NT2/D1 (cell line): ENCODE measurements around the gene GLP2R.

ENCODE experiments used
- DNase-seq: peaks from one replicate; pipeline ENCODE4 v3.0.0-alpha.2; 2011; ENCODE audit warnings: low read depth, low spot score
- H3K27me3 ChIP-seq: 2 replicates; pipeline ENCODE4 v1.6.0; 2011; ENCODE audit warnings: mild to moderate bottlenecking; ENCODE audit not compliant: insufficient read length, insufficient read depth
- H3K36me3 ChIP-seq: 2 replicates; pipeline ENCODE4 v1.6.1; 2011; ENCODE audit warnings: mild to moderate bottlenecking, low read length, mixed read lengths; ENCODE audit not compliant: insufficient read depth, insufficient read length
- H3K4me1 ChIP-seq: 2 replicates; pipeline ENCODE4 v1.5.1; 2011; ENCODE audit not compliant: insufficient read depth, insufficient read length
- H3K4me3 ChIP-seq: 2 replicates; pipeline ENCODE4 v1.5.1; 2011; ENCODE audit warnings: low read depth; ENCODE audit not compliant: insufficient read length
- H3K9ac ChIP-seq: 2 replicates; pipeline ENCODE4 v1.6.0; 2011; ENCODE audit warnings: low read depth; ENCODE audit not compliant: insufficient read length
- H3K9me3 ChIP-seq: 2 replicates; pipeline ENCODE4 v1.5.1; 2011; ENCODE audit warnings: mild to moderate bottlenecking, low read length; ENCODE audit not compliant: insufficient read depth
- SUZ12 ChIP-seq: IDR thresholded peaks from 2 replicates; pipeline ENCODE4 v1.6.1; 2011; ENCODE audit not compliant: insufficient read length, insufficient read depth; ENCODE audit errors: extremely low read depth
- YY1 ChIP-seq: IDR thresholded peaks from 2 replicates; pipeline ENCODE4 v1.6.1; 2011; ENCODE audit not compliant: insufficient read length, insufficient read depth
- ZNF274 ChIP-seq: IDR thresholded peaks from 2 replicates; pipeline ENCODE4 v1.6.1; 2011; ENCODE audit warnings: mild to moderate bottlenecking, low read depth, low read length

GLP2R gene

GRCh38 chr17:9814337-9814945 is 11.3 kb upstream of the GLP2R start:
- no peak overlapping the region for H3K4me3 ChIP-seq
- H3K27me3 ChIP-seq: no peaks in the 10 kb centered on the region
- no peaks in the 10 kb centered on the region for H3K36me3 ChIP-seq
- 0 out of 2 replicates have a peak, but pooled peaks cover 3% of the 10 kb centered on the region for H3K9me3 ChIP-seq
- TF ChIP-seq SUZ12 (no peak), ZNF274 (no peak), YY1 (no peak)
- DNase-seq: no peak
- no peaks in the 10 kb centered on the region for H3K4me1 ChIP-seq
- H3K9ac ChIP-seq: no peak overlapping the region

DNA sequence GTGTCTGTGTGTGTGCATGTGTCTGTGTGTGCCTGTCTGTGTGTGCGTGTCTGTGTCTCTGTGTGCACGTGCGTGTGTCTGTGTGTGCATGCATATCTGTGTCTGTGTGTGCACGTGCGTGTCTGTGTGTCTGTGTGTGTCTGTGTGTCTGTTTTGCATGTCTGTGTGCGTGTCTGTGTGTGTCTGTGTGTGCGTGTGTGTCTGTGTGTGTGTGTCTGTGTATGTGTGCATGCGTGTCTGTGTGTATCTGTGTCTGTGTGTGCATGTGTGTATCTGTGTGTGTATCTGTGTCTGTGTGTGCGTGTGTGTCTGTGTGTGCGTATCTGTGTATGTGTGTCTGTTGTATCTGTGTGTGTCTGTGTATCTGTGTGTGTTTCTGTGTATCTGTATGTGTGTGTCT is 9.3 kb upstream of the GLP2R start:
- no peak overlapping the region for H3K4me3 ChIP-seq
- H3K36me3 ChIP-seq: no peaks in the 10 kb centered on the region
- H3K27me3 ChIP-seq: no peaks in the 10 kb centered on the region
- H3K4me1 ChIP-seq: no peaks in the 10 kb centered on the region
- TF ChIP-seq SUZ12 (no peak), ZNF274 (no peak), YY1 (no peak)
- no peak overlapping the region for H3K9ac ChIP-seq
- no peaks in the 10 kb centered on the region for H3K9me3 ChIP-seq
- DNase-seq: no peak

DNA sequence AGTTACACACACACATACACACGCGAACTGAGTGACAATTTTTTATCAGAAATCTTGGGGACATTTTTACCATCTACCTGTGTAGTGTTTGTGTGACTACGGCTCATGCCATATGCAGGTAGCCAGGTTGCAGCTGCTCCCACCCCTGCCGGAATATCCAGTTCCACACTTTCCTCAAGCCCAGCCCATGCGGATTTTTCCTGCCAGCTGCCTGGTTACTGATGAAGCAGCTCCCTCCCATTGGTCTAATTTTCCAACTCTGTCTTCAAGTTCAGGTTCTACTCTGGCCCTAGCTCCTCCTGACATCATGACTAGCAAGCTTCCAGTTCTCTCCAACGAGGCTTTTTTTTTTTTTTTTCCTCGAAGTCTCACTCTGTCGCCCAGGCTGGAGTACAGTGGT is 8.6 kb upstream of the GLP2R start:
- Histone ChIP-seq H3K9me3 (no peaks in the 10 kb centered on the region), H3K27me3 (no peaks in the 10 kb centered on the region), H3K4me3 (no peak overlapping the region), H3K4me1 (no peaks in the 10 kb centered on the region), H3K36me3 (no peaks in the 10 kb centered on the region), H3K9ac (no peak overlapping the region)
- TF ChIP-seq SUZ12 (no peak), ZNF274 (no peak), YY1 (no peak)
- DNase-seq: no peak

DNA sequence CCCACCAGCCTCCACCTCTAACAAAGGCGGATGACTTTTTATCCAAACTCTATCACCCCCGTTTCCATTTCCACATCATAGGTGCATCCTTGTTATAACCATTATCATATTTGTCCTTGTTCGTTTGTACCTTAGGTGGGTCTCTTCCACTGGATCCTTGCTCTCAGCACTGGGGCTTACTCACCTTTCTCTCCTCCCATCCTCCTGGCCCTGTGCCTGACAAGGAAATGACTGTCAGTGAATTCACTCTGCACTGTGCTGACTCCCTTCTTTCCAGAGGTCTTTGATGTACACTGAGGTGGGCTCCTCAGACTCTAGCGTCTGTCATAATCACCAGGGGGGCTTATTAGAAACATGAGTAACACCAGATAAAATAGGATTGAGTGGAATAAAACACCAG is 7.0 kb upstream of the GLP2R start:
- H3K27me3 ChIP-seq: no peaks in the 10 kb centered on the region
- DNase-seq: no peak
- TF ChIP-seq ZNF274 (no peak), YY1 (no peak), SUZ12 (no peak)
- H3K36me3 ChIP-seq: no peaks in the 10 kb centered on the region
- no peak overlapping the region for H3K4me3 ChIP-seq
- H3K4me1 ChIP-seq: no peaks in the 10 kb centered on the region
- no peaks in the 10 kb centered on the region for H3K9me3 ChIP-seq
- H3K9ac ChIP-seq: no peak overlapping the region

DNA sequence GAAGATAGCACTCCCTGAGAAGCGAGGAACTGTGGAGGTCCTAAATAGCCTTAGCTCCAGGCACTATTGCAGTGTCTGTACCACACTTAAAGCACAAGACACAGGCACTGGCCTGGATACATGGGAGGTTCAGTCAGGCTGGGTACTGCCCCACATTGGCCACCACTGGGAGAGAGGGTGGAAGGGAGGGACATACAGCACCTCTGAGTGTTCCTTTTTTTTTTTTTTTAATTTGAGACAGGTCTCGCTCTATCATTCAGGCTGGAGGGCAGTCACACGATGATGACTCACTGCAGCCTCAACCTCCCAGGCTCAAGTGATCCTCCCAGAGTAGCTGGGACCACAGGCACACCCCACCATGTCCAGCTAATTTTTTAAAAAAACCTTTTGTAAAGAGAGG is 5.3 kb upstream of the GLP2R start:
- no peak for DNase-seq
- Histone ChIP-seq H3K9me3 (no peaks in the 10 kb centered on the region), H3K27me3 (no peaks in the 10 kb centered on the region), H3K4me3 (no peak overlapping the region), H3K36me3 (no peaks in the 10 kb centered on the region), H3K4me1 (no peaks in the 10 kb centered on the region), H3K9ac (no peak overlapping the region)
- no peak for TF ChIP-seq ZNF274
- TF ChIP-seq SUZ12: no peak
- no peak for TF ChIP-seq YY1

DNA sequence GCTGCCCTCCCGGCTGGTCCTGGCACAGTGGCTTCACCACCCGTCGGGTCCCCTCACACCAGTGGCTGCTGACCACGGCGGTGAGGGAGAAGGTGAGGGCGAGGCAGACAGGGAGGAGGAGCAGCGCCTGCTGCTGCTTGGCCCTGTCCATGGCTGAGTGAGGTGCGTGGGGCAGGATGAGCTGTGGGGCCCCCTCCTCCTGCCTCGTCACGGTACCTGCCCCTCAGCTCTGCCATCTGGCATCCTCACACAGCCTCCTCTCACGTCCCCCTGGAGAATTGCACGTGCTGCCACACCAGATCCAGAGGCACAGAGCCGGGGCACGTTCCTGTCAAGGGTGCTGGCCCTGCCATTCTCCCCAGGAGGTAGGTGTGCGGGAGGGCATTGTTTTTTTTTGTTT is 3.8 kb upstream of the GLP2R start, which contains the start of gene GSG1L2:
GSG1L2 (minus strand) TSS at position 159 of the 400 bp plus-strand sequence; CDS start at position 151, 8 bp downstream.
- Histone ChIP-seq H3K4me3 (no peak within 1 kb of the TSS), H3K4me1 (peaks cover 3% of the 10 kb centered on the region), H3K9ac (no peak within 1 kb of the TSS), H3K9me3 (no peaks in the 10 kb centered on the region), H3K27me3 (no peaks in the 10 kb centered on the region), H3K36me3 (no peaks in the 10 kb centered on the region)
- no peak for TF ChIP-seq ZNF274
- TF ChIP-seq YY1: no peak
- TF ChIP-seq SUZ12: no peak
- DNase-seq: no peak

DNA sequence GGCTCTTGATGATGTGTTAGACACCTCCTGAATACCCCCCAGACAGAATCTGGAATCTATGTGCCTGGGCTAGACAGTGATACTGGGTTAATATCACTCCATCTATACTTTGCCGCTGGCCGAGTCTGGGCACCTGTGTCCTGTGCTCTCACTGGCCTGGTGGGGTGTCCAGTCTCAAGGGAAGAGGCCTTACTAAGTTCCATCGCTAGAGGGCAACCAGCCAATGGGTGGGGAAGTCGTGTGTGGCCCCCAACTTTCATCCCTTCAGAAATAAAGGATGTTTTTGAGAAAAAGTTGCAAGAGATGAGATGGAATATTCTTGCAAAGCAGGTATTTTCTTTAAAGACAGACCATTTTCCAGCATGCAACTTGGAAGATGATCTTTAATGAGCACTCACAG is 1.6 kb upstream of the GLP2R start:
- no peak for DNase-seq
- H3K9ac ChIP-seq: no peak overlapping the region
- no peaks in the 10 kb centered on the region for H3K9me3 ChIP-seq
- peaks cover 3% of the 10 kb centered on the region for H3K4me1 ChIP-seq
- TF ChIP-seq SUZ12: no peak
- TF ChIP-seq YY1: no peak
- TF ChIP-seq ZNF274: no peak
- H3K27me3 ChIP-seq: no peaks in the 10 kb centered on the region
- no peak overlapping the region for H3K4me3 ChIP-seq
- H3K36me3 ChIP-seq: no peaks in the 10 kb centered on the region

DNA sequence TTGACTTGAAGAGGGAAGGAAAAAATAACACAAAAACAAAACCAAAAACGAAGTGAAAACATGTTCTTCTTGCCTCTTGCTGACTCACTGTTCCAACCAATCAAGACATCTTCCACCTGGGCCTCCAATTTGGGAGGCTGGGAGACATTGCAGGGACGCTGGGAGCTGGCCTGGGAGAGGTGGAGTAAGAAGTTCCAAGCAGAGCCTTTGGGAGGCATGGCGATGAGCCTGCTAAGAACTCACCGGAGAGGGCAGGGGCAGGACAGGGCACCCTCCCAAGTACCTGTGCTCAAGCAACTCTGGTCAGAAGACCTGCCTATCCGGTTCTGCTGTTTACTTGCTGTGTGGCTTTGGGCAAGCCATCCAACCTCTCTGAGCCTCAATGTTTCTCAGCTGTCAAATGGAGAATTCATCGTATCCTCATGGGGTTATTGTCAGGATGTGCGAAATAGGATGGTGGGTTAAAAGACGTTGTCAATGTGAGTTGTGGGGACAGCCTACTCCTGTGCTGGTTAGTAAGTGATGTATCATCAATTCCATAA is 856 bp upstream of the GLP2R start:
- DNase-seq: no peak
- Histone ChIP-seq H3K27me3 (no peaks in the 10 kb centered on the region), H3K4me3 (no peak overlapping the region), H3K9ac (no peak overlapping the region), H3K4me1 (peaks cover 3% of the 10 kb centered on the region), H3K36me3 (no peaks in the 10 kb centered on the region), H3K9me3 (no peaks in the 10 kb centered on the region)
- TF ChIP-seq SUZ12 (no peak), YY1 (no peak), ZNF274 (no peak)
